Lower leg skin (tissue), 4 donors: Measurements from ENCODE around the gene TTC8. TPM values are rescaled to one million over a fixed set of nuclear protein-coding genes. Genes with fewer than 3 reads are reported as not detected.

Experiments
- DNase-seq, 2 donors: peaks; one replicate each; pipeline ENCODE4 v3.0.0-alpha.2; 2019; ENCODE audit warnings: low spot score in 2 of 2
- H3K4me3 ChIP-seq: fragments of 200-600 bp; sonication (generic); 2 replicates; pipeline ENCODE4 v1.5.1; 2017; ENCODE audit warnings: mild to moderate bottlenecking, low read depth; ENCODE audit not compliant: poor library complexity, severe bottlenecking
- CTCF ChIP-seq, 3 donors: fragments of 450-650 bp; IDR thresholded peaks; one replicate each; pipeline ENCODE4 v1.5.1; 2016; ENCODE audit warnings: antibody characterized with exemption in 3 of 3, mild to moderate bottlenecking in 3 of 3, moderate library complexity in 2 of 3
- POLR2A ChIP-seq, 2 donors: fragments of 450-650 bp; IDR thresholded peaks; one replicate each; pipeline ENCODE4 v1.6.1; 2016 to 2017; ENCODE audit warnings: antibody characterized with exemption in 2 of 2, mild to moderate bottlenecking in 1 of 2, moderate library complexity in 1 of 2
- WGBS, 2 donors: methylation state at CpG; one replicate each; pipeline ENCODE4 v1.1.5; 2018; 5-methylcytosine and 5-hydroxymethylcytosine counted together
- intact Hi-C: fragments of 100-400 bp; cut with DNase I; formaldehyde crosslinking; loops from one replicate; pipeline ENCODE4 v1.15.0; 2023; ENCODE audit warnings: low total_unique reads
- total RNA-seq, 4 donors: library from RNA; depleted of rRNA; stranded (reverse); fragments of >200 nt; gene quantifications; one replicate each; pipeline ENCODE4 v1.1.0, GENCODE V29; 2016

TTC8 gene
- total RNA-seq, 4 donors from 2014 or later = 11.6 to 18.6 (median 17.9) TPM

- intact Hi-C loops = no loop called here
- no peak for TF ChIP-seq POLR2A (IDR thresholded peaks at IDR 0.05)
- no peak for TF ChIP-seq CTCF (IDR thresholded peaks at IDR 0.05)
- H3K4me3 ChIP-seq = no peak overlapping the region
- no peak for DNase-seq
- WGBS, 2 donors = 94 to 95% methylated on average over 9 of the region's 9 CpGs
Observed at GRCh38 chr14:88825503-88825902, 1.1 kb downstream of the TTC8 start.

- DNase-seq = no peak
- intact Hi-C loops = no loop called here
- 58 to 64% methylated on average over 3 of the region's 3 CpGs for WGBS, 2 donors
- TF ChIP-seq CTCF (IDR thresholded peaks at IDR 0.05) = no peak
- TF ChIP-seq POLR2A (IDR thresholded peaks at IDR 0.05) = no peak
- H3K4me3 ChIP-seq = no peak overlapping the region
Observed at GRCh38 chr14:88829188-88829587, 4.7 kb downstream of the TTC8 start.

- intact Hi-C loops = no loop called here
- 75 to 77% methylated on average over 4 of the region's 4 CpGs for WGBS, 2 donors
- DNase-seq = no peak
- TF ChIP-seq CTCF (IDR thresholded peaks at IDR 0.05) = no peak
- no peak for TF ChIP-seq POLR2A (IDR thresholded peaks at IDR 0.05)
- H3K4me3 ChIP-seq = no peak overlapping the region
Observed at GRCh38 chr14:88829685-88830302, 5.3 kb downstream of the TTC8 start.

- intact Hi-C loops = no loop called here
- no peak overlapping the region for H3K4me3 ChIP-seq
- DNase-seq = no peak
- TF ChIP-seq POLR2A (IDR thresholded peaks at IDR 0.05) (no peak), CTCF (IDR thresholded peaks at IDR 0.05) (no peak)
Observed at GRCh38 chr14:88831284-88831683, 6.8 kb downstream of the TTC8 start.

- DNase-seq = no peak
- intact Hi-C loops = no loop called here
- H3K4me3 ChIP-seq = no peak overlapping the region
- TF ChIP-seq POLR2A (IDR thresholded peaks at IDR 0.05) = no peak
- TF ChIP-seq CTCF (IDR thresholded peaks at IDR 0.05) = no peak
Observed at GRCh38 chr14:88834883-88835431, 10.5 kb downstream of the TTC8 start.

GRCh38 chr14:88835661-88836060 is 11.2 kb downstream of the TTC8 start:
- no peak overlapping the region for H3K4me3 ChIP-seq
- DNase-seq = no peak
- TF ChIP-seq CTCF (IDR thresholded peaks at IDR 0.05) (no peak), POLR2A (IDR thresholded peaks at IDR 0.05) (no peak)
- intact Hi-C loops = no loop called here
